Astrocyte (in vitro differentiated cells and primary cell): Measurements from ENCODE around the gene PICALM.

Experiments used
- CTCF ChIP-seq: IDR thresholded peaks from 2 replicates; pipeline ENCODE4 v1.5.1; 2011; ENCODE audit warnings: low read depth, mild to moderate bottlenecking, inconsistent platforms, low read length, moderate library complexity; ENCODE audit not compliant: insufficient read depth
- EZH2 ChIP-seq: IDR thresholded peaks from 2 replicates; pipeline ENCODE4 v1.6.1; 2012; ENCODE audit warnings: mild to moderate bottlenecking, low read length, inconsistent platforms; ENCODE audit not compliant: insufficient read depth

GRCh38 chr11:86066657-86067008 lies 2.3 kb downstream of the PICALM start:
- TF ChIP-seq CTCF (no peak), EZH2 (no peak)
